A549 (cell line): Measurements from ENCODE around the gene PIK3CB. TPM values are rescaled to one million over a fixed set of nuclear protein-coding genes. Genes with fewer than 3 reads are reported as not detected.

ENCODE experiments used
- ATAC-seq, 2 experiments: fragments of 200-7000 bp in 1 of 2; fragments of >200 bp in 1 of 2; cut with Nextera tagmentation in 1 of 2; cut with Tn5 transposase in 1 of 2; 3 replicates each; pipeline versions ENCODE4 v1.8.0 to v1.9.1; 2018 to 2020; ENCODE audit warnings: mild to moderate bottlenecking in 1 of 2, moderate library complexity in 1 of 2
- CTCF ChIA-PET: fragments of 300-600 bp; sonication (Branson Sonifier 250); formaldehyde crosslinking; extraction: SDS; loops from one replicate; lab custom pipeline; 2021; ENCODE audit warnings: antibody characterized with exemption, inconsistent platforms; lab: Yijun Ruan, JAX
- POLR2A ChIA-PET: fragments of 350-600 bp; formaldehyde crosslinking; extraction: SDS; loops from one replicate; lab custom pipeline; 2021; ENCODE audit warnings: antibody characterized with exemption, inconsistent platforms; lab: Yijun Ruan, JAX
- DNase-seq, 2 experiments: peaks; one replicate each; pipeline versions ENCODE4 v3.0.0 to v3.0.0-alpha.2; 2011 to 2016; ENCODE audit warnings: low read depth in 1 of 2, low spot score in 1 of 2
- FAIRE-seq: peaks from 2 replicates; lab custom pipeline; 2011; peaks lifted over from hg19 to GRCh38; lab: Jason Lieb, UNC
- H3K27ac ChIP-seq, 2 experiments: fragments of >200 bp; sonication (Bioruptor Twin); formaldehyde crosslinking; 3 replicates each; pipeline ENCODE4 v1.5.1; 2016 to 2017
- H3K4me1 ChIP-seq: fragments of >200 bp; sonication (Bioruptor Twin); formaldehyde crosslinking; 3 replicates; pipeline ENCODE4 v1.6.1; 2016
- H3K4me2 ChIP-seq: fragments of >200 bp; sonication (Bioruptor Twin); formaldehyde crosslinking; 3 replicates; pipeline ENCODE4 v1.6.1; 2016
- H3K4me3 ChIP-seq: fragments of >200 bp; sonication (Bioruptor Twin); formaldehyde crosslinking; 3 replicates; pipeline ENCODE4 v1.5.1; 2016
- H3K9me3 ChIP-seq: fragments of >200 bp; sonication (Bioruptor Twin); formaldehyde crosslinking; 3 replicates; pipeline ENCODE4 v1.6.1; 2016
- CBX2 ChIP-seq: fragments of 200-600 bp; sonication (generic); IDR thresholded peaks from 2 replicates; pipeline ENCODE4 v1.6.1; 2016; ENCODE audit warnings: low read depth, mild to moderate bottlenecking, borderline replicate concordance
- CBX8 ChIP-seq: fragments of 200-600 bp; sonication (generic); IDR thresholded peaks from 2 replicates; pipeline ENCODE4 v1.6.1; 2016
- ESRRA ChIP-seq: fragments of 150-350 bp; IDR thresholded peaks from 2 replicates; pipeline ENCODE4 v1.6.1; 2014; ENCODE audit warnings: mild to moderate bottlenecking, low read length, borderline replicate concordance
- FOSL2 ChIP-seq, 2 experiments: fragments of 450-650 bp in 1 of 2; fragments of >200 bp in 1 of 2; sonication (Bioruptor Twin) in 1 of 2; formaldehyde crosslinking; IDR thresholded peaks; 2 replicates each; pipeline versions ENCODE4 v1.5.0 to v1.6.1; 2016 to 2020; ENCODE audit warnings: mild to moderate bottlenecking in 1 of 2, moderate library complexity in 1 of 2
- FOXS1 ChIP-seq: fragments of 250-450 bp; sonication (Bioruptor Pico); IDR thresholded peaks from 2 replicates; pipeline ENCODE4 v1.5.0; 2020; ENCODE audit warnings: mild to moderate bottlenecking, moderate library complexity
- GATA3 ChIP-seq: IDR thresholded peaks from 2 replicates; pipeline ENCODE4 v1.6.1; 2012; ENCODE audit warnings: borderline replicate concordance
- HOXB13 ChIP-seq: fragments of 250-450 bp; sonication (Bioruptor Pico); IDR thresholded peaks from 2 replicates; pipeline ENCODE4 v1.5.0; 2020; ENCODE audit warnings: low read depth, mild to moderate bottlenecking, moderate library complexity
- HOXB5 ChIP-seq: fragments of 250-450 bp; sonication (Bioruptor Pico); IDR thresholded peaks from 2 replicates; pipeline ENCODE4 v1.5.0; 2020; ENCODE audit warnings: mild to moderate bottlenecking, moderate library complexity
- JUNB ChIP-seq: fragments of >200 bp; sonication (Bioruptor Twin); formaldehyde crosslinking; IDR thresholded peaks from 2 replicates; pipeline ENCODE4 v1.6.1; 2016
- MYC ChIP-seq: IDR thresholded peaks from 2 replicates; pipeline ENCODE4 v1.6.1; 2012; ENCODE audit warnings: mild to moderate bottlenecking, inconsistent platforms, low read length, improper control_type of control experiment, borderline replicate concordance
- POLR2A ChIP-seq: IDR thresholded peaks from 2 replicates; pipeline ENCODE4 v1.6.1; 2012; ENCODE audit warnings: mild to moderate bottlenecking, low read length
- RAD21 ChIP-seq, 2 experiments: fragments of >200 bp in 1 of 2; sonication (Bioruptor Twin) in 1 of 2; formaldehyde crosslinking in 1 of 2; IDR thresholded peaks in 1 of 2; conservative IDR thresholded peaks in 1 of 2; 2 replicates in 1 of 2; 3 replicates in 1 of 2; pipeline ENCODE4 v1.6.1; 2012 to 2018; ENCODE audit warnings: inconsistent platforms in 1 of 2
- SREBF2 ChIP-seq: fragments of 450-650 bp; IDR thresholded peaks from 2 replicates; pipeline ENCODE4 v1.6.1; 2014; ENCODE audit warnings: mild to moderate bottlenecking, moderate library complexity
- TFCP2L1 ChIP-seq: fragments of 250-450 bp; sonication (Bioruptor Pico); IDR thresholded peaks from 2 replicates; pipeline ENCODE4 v1.5.0; 2021; ENCODE audit warnings: mild to moderate bottlenecking
- TP53 ChIP-seq: fragments of 250-450 bp; sonication (Bioruptor Pico); IDR thresholded peaks from 2 replicates; pipeline ENCODE4 v1.5.0; 2021; ENCODE audit warnings: mild to moderate bottlenecking, moderate library complexity
- ZNF302 ChIP-seq: fragments of 250-450 bp; sonication (Bioruptor Pico); IDR thresholded peaks from 2 replicates; pipeline ENCODE4 v1.9.0; 2021; ENCODE audit warnings: inconsistent platforms, mild to moderate bottlenecking, moderate library complexity
- WGBS: methylation state at CpG from one replicate; pipeline ENCODE4 v1.1.6; 2017; ENCODE audit errors: missing lambda C conversion rate; 5-methylcytosine and 5-hydroxymethylcytosine counted together
- polyA plus RNA-seq, 4 experiments: library from polyadenylated mRNA; depleted of rRNA in 3 of 4; stranded (reverse); fragments of >200 nt; fragmentation: RNase III in 1 of 4; extraction: RNeasy Plus Mini Kit Qiagen cat#74134 plus additional on column Dnase treatment in 1 of 4; gene quantifications; 2 replicates in 3 of 4; 3 replicates in 1 of 4; pipeline ENCODE4 v1.2.3, GENCODE V29; 2011 to 2017
- TF ChIP-seq, protein P1 (sequence below): fragments of 250-450 bp; sonication (Bioruptor Pico); IDR thresholded peaks from 2 replicates; pipeline ENCODE4 v1.5.0; 2020; ENCODE audit warnings: low read depth, mild to moderate bottlenecking, moderate library complexity
- TF ChIP-seq, protein P2 (sequence below): fragments of 200-600 bp; sonication (generic); IDR thresholded peaks from 2 replicates; pipeline ENCODE4 v1.6.1; 2016; ENCODE audit warnings: antibody characterized with exemption, mild to moderate bottlenecking, moderate library complexity
- TF ChIP-seq, protein P3 (sequence below): fragments of 150-350 bp; IDR thresholded peaks from 2 replicates; pipeline ENCODE4 v1.6.1; 2014; ENCODE audit warnings: low read depth, mild to moderate bottlenecking, low read length

Gene PIK3CB
- polyA plus RNA-seq, 2 of the 4 experiments (the other 2 are of a cell fraction), result 20.7 to 23.3 TPM

DNA sequence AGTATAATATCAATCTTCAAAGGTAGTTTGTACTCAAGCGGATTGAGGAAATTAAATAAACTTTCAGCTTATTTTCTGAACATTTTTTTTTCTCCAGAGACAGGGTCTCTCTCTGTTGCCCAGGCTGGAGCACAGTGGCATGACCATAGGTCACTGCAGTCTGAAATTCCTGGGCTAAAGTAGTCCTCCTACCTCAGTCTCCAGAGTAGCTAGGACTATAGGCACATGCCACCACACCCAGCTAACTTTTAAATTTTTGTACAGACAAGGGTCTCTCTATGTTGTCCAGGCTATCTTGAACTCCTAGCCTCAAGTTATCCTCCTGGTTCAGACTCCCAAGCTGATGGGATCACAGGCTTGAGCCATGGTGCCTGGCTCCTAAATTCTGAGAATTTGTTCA is 129.1 kb downstream of the PIK3CB start:
- ATAC-seq (no peak), FAIRE-seq (no peak), DNase-seq (no peak)
- no peak overlapping the region for H3K27ac ChIP-seq
- POLR2A ChIA-PET, result no interaction called here
- no peaks in the 10 kb centered on the region for H3K9me3 ChIP-seq
- no peak overlapping the region for H3K4me2 ChIP-seq
- 91% methylated on average over 1 of the region's 1 CpG for WGBS
- no peak overlapping the region for H3K4me3 ChIP-seq
- TF ChIP-seq POLR2A (no peak), CBX8 (no peak), ESRRA (no peak), MYC (no peak)
- TF ChIP-seq, protein P1, sequence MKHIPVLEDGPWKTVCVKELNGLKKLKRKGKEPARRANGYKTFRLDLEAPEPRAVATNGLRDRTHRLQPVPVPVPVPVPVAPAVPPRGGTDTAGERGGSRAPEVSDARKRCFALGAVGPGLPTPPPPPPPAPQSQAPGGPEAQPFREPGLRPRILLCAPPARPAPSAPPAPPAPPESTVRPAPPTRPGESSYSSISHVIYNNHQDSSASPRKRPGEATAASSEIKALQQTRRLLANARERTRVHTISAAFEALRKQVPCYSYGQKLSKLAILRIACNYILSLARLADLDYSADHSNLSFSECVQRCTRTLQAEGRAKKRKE (CRISPR knock-in tag), result no peak
- CTCF ChIA-PET, result interaction anchor here (1.0 to 1.9 kb wide), 2 partner anchors 111 to 210 kb away, joined by 5 to 11 read pairs; partner anchors contain the start of gene CEP70
- H3K4me1 ChIP-seq, result no peaks in the 10 kb centered on the region

DNA sequence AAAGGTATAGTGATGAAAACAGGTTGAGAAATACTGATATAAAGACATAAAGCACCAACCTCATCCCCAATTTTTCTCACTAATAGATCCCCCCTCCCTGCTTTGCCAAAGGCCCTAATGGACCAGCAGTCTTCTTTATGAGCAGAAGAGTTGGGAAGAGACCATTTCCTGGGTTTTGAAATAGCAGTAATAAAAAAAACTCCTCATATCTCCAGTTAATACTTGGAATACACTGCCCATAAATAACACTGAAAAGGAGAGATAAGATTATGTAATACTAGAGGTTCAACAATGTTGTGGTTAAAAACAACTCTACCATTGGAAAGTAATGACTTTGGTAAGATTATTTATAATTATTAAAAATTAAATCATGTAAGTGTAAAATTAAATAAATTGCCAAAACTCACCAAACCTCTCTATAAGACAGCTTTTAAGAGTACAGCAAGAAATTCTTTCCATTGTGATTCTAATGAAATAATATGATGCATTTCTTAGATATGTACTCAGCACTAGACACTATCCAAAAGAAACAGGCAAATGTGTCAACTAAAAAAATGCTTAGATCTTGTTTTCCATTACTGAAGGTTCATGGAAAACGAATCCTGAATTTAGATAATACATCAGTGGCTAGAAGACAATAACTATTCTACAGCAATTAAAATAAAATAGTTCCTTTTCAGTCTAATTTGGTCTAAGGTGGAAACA is 137.9 kb downstream of the PIK3CB start:
- no peak for TF ChIP-seq GATA3
- TF ChIP-seq HOXB13 (CRISPR knock-in tag), result no peak
- no peak for TF ChIP-seq CBX2
- TF ChIP-seq, protein P2, sequence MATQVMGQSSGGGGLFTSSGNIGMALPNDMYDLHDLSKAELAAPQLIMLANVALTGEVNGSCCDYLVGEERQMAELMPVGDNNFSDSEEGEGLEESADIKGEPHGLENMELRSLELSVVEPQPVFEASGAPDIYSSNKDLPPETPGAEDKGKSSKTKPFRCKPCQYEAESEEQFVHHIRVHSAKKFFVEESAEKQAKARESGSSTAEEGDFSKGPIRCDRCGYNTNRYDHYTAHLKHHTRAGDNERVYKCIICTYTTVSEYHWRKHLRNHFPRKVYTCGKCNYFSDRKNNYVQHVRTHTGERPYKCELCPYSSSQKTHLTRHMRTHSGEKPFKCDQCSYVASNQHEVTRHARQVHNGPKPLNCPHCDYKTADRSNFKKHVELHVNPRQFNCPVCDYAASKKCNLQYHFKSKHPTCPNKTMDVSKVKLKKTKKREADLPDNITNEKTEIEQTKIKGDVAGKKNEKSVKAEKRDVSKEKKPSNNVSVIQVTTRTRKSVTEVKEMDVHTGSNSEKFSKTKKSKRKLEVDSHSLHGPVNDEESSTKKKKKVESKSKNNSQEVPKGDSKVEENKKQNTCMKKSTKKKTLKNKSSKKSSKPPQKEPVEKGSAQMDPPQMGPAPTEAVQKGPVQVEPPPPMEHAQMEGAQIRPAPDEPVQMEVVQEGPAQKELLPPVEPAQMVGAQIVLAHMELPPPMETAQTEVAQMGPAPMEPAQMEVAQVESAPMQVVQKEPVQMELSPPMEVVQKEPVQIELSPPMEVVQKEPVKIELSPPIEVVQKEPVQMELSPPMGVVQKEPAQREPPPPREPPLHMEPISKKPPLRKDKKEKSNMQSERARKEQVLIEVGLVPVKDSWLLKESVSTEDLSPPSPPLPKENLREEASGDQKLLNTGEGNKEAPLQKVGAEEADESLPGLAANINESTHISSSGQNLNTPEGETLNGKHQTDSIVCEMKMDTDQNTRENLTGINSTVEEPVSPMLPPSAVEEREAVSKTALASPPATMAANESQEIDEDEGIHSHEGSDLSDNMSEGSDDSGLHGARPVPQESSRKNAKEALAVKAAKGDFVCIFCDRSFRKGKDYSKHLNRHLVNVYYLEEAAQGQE, result no peak
- no peak for TF ChIP-seq RAD21 (conservative IDR thresholded peaks at IDR 0.05 in 1 of 2, IDR thresholded peaks at IDR 0.05 in 1 of 2)
- TF ChIP-seq TP53, result no peak
- no peak for TF ChIP-seq JUNB
- TF ChIP-seq ZNF302 (CRISPR knock-in tag), result no peak
- no peak for TF ChIP-seq TFCP2L1
- TF ChIP-seq, protein P3, sequence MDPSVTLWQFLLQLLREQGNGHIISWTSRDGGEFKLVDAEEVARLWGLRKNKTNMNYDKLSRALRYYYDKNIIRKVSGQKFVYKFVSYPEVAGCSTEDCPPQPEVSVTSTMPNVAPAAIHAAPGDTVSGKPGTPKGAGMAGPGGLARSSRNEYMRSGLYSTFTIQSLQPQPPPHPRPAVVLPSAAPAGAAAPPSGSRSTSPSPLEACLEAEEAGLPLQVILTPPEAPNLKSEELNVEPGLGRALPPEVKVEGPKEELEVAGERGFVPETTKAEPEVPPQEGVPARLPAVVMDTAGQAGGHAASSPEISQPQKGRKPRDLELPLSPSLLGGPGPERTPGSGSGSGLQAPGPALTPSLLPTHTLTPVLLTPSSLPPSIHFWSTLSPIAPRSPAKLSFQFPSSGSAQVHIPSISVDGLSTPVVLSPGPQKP, result no peak
- ChIA-PET POLR2A (no interaction called here), CTCF (interaction anchor here (0.8 to 12.9 kb wide), 3 partner anchors 143 to 226 kb away, joined by 3 to 143 read pairs (median 21); no protein-coding TSS in a partner anchor)
- H3K9me3 ChIP-seq, result no peaks in the 10 kb centered on the region
- peaks cover 22% of the 10 kb centered on the region for H3K4me1 ChIP-seq
- H3K4me2 ChIP-seq, result no peak overlapping the region
- FAIRE-seq, result no peak
- WGBS, result 98% methylated on average over 1 of the region's 1 CpG
- H3K4me3 ChIP-seq, result no peak overlapping the region
- no peak for DNase-seq
- no peak overlapping the region for H3K27ac ChIP-seq
- no peak for ATAC-seq

- ATAC-seq (peak; percentile 78 to 82), FAIRE-seq (no peak), DNase-seq (peak; percentile 5 to 56)
- no peak overlapping the region for H3K4me3 ChIP-seq
- ChIA-PET CTCF (interaction anchor here (1.3 to 12.9 kb wide), 4 partner anchors 100 to 277 kb away, joined by 3 to 143 read pairs (median 12); partner anchors contain the start of gene CEP70), POLR2A (interaction anchor here (0.7 to 1.7 kb wide), 2 partner anchors 17 to 221 kb away, joined by 3 to 9 read pairs; no protein-coding TSS in a partner anchor)
- no peaks in the 10 kb centered on the region for H3K9me3 ChIP-seq
- TF ChIP-seq POLR2A (no peak), JUNB (peak; percentile 82), SREBF2 (no peak), GATA3 (peak; percentile 63; the same call in 1 of the 2 replicates), RAD21 (conservative IDR thresholded peaks at IDR 0.05 in 1 of 2, IDR thresholded peaks at IDR 0.05 in 1 of 2) (no peak), TP53 (no peak), FOSL2 (IDR thresholded peaks at IDR 0.05) (peak; percentile 62), FOSL2 (CRISPR knock-in tag; IDR thresholded peaks at IDR 0.05) (peak; percentile 53), HOXB5 (no peak), FOXS1 (CRISPR knock-in tag) (no peak)
- H3K27ac ChIP-seq, result peak overlapping the region; percentile 55 to 73; a peak in 5 of 6 replicates
- peaks cover 22% of the 10 kb centered on the region for H3K4me1 ChIP-seq
- 59% methylated on average over 8 of the region's 8 CpGs for WGBS
- H3K4me2 ChIP-seq, result peak overlapping the region; percentile 65
Observed at GRCh38 chr3:138694287-138695007, 140.3 kb downstream of the PIK3CB start.
